GM12874 (cell line): ENCODE data around the gene CDC42BPA.

Source experiments
- TF ChIP-seq, protein P1 (sequence below): IDR thresholded peaks from 2 replicates; pipeline ENCODE4 v1.5.1; 2011; ENCODE audit warnings: low read depth, mild to moderate bottlenecking, control low read depth, low read length, moderate library complexity; ENCODE audit not compliant: insufficient read depth

Gene CDC42BPA

DNA sequence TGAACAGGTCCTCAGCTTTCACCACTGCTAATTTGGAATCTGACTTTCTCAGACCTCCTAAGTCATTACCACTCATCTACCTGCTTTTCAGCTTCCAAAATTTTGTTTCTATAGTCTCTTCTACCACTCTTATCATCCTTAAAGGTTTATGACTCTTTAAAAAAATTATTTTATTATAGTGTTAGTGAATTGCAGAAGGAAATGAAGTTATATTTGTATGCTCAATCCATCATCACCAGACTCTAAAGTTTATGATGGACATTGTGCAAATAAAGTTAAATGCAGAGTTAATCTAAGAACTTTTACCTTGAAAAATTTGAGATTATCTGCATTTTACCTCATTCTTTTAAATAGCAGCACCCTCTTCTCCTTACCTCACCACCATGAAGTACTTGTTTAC is 14.6 kb downstream of the CDC42BPA start:
- TF ChIP-seq, protein P1, sequence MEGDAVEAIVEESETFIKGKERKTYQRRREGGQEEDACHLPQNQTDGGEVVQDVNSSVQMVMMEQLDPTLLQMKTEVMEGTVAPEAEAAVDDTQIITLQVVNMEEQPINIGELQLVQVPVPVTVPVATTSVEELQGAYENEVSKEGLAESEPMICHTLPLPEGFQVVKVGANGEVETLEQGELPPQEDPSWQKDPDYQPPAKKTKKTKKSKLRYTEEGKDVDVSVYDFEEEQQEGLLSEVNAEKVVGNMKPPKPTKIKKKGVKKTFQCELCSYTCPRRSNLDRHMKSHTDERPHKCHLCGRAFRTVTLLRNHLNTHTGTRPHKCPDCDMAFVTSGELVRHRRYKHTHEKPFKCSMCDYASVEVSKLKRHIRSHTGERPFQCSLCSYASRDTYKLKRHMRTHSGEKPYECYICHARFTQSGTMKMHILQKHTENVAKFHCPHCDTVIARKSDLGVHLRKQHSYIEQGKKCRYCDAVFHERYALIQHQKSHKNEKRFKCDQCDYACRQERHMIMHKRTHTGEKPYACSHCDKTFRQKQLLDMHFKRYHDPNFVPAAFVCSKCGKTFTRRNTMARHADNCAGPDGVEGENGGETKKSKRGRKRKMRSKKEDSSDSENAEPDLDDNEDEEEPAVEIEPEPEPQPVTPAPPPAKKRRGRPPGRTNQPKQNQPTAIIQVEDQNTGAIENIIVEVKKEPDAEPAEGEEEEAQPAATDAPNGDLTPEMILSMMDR: no peak

DNA sequence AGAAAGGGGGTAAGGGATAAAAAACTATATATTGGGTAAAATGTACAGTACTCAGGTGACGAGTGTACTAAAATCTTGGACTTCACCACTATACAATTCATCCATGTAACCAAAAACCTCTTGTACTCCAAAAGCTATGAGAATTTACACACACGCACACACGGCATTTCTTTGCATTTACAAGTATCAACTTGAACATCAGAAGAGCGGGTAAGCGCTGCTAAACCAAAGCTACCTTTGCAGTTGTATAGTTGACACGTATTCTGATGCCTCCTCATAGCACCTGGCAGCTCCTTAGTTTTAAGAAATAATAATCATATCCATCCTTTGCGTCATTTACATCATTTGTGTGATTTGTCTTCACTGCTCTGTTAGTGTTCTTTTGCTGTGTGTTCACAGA is 17.6 kb downstream of the CDC42BPA start:
- TF ChIP-seq, protein P1: no peak

DNA sequence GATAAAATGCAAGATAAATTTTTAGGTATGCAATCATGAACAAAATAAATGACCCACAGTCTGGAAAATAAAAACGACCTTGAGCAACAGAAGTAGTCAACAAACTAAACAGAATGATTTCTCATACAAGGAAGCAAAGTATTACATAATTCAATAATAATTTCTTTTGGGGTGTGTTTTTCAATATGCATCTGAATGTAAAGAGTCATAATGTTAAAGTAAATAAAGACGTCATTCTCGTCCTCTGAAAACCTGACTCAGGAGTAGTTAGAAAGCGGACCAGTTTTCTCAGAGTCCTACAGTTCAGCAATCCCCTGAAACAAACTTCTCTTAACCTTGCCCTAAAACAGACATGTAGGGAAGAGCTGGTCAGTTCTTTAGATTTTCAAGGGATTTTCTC is 18.6 kb downstream of the CDC42BPA start:
- TF ChIP-seq, protein P1: no peak

DNA sequence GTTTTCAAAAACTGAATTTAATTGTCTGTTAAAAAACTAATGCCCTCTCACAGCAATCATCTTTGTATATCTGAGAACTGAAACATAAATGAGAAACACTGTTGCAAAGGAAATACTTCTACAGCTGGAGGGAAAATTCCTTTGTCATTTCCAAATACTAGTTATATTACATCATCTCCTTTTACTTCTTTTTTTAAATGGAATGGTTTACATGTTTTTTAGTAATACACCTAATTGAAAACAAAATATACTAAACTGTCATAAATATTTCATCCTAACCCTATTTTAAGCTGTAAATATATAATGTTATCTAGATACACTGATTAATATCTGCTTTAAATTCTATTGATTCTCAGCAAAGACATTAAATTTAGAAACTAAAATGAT is 19.1 kb downstream of the CDC42BPA start:
- TF ChIP-seq, protein P1: no peak

DNA sequence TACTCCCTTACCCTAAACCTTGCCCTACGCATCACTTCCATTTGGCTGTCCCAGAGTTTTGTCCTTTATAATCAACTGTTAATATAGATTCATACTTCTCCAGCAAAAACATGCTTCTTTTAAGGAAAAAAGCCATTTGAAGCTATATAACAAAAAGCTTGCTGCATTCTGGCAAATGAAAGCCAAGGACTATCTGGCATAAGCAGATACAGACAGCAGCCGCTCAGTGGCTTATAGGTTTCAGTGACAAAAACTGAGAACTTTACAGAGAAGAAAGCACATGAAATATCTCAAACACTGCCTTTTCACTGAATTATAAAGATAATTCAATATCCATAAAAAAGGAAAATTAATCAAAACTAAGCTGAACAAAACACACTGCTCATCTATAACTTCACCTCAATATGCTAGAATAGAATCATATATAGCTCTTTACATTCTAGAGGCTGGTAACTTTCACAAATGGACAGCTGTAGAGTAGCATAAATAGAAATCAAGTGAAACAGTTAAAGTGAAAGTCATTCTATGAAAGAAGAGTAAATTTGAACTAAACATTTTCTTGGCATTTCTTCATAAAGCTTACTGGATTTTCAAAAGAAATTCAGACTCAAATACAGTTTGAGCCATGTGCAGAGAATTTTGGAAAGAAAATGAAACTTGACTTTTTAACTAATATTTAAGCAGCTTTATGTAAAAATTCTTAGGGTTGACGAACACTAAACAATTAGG is 19.6 kb downstream of the CDC42BPA start:
- TF ChIP-seq, protein P1: no peak

DNA sequence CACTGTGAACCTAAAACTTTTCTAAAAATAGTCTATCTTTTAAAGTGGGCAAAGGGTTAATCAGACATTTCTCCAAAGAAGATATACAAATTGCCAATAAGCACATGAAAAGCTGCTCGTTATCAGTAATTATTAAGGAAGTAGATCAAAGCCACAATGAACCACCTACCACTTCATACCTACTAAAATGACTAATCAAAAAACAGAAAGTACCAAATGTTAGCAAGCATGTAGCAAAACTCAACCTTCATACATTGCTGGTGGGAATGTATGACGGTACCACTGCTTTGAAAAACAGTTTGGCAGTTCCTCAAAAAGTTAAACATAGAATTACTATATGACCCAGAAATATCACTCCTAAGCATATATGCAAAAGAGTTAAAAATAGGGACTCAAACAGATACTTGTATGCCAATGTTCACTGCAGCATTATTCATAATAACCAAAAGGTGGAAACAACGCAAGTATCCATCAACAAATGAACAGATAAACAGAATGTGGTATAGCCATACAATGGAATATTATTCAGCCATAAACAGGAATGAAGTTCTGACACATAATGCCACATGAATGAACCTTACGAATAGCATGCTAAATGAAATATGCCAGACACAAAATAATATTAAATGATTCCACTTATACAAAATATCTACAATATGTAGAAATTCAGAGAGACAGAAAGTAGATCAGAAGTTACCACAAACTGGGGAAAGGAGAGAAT is 21.1 kb downstream of the CDC42BPA start:
- TF ChIP-seq, protein P1: no peak

DNA sequence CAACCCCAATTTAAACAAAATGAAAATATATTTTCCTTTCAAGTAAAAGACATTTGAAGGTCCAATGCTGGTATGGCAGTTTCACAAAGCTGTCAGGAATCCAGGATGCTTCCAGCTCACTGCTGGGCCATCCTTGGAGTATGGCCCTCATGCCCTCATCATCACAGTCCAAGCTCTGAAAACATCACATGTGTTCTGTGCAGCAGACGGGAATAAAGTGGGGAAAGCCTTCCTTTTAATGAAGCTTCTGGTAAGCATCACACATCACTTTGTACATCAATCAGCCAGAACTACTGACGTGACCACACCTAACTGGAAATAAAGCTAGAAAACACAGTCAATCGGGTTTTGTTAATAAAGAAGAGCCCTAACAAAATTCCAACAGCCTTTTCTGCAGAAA is 22.7 kb downstream of the CDC42BPA start:
- TF ChIP-seq, protein P1: no peak
